GM21515 (cell line): Measurements from ENCODE around the gene ACBD4.
A peak's percentile ranks its signal among the peaks of the same experiment; 100 is the strongest.

Source experiments
- ATAC-seq: cut with Tn5 transposase; IDR thresholded peaks from one replicate; pipeline ENCODE4 v1.9.1; 2021; ENCODE audit not compliant: unreplicated experiment

ACBD4 gene

DNA sequence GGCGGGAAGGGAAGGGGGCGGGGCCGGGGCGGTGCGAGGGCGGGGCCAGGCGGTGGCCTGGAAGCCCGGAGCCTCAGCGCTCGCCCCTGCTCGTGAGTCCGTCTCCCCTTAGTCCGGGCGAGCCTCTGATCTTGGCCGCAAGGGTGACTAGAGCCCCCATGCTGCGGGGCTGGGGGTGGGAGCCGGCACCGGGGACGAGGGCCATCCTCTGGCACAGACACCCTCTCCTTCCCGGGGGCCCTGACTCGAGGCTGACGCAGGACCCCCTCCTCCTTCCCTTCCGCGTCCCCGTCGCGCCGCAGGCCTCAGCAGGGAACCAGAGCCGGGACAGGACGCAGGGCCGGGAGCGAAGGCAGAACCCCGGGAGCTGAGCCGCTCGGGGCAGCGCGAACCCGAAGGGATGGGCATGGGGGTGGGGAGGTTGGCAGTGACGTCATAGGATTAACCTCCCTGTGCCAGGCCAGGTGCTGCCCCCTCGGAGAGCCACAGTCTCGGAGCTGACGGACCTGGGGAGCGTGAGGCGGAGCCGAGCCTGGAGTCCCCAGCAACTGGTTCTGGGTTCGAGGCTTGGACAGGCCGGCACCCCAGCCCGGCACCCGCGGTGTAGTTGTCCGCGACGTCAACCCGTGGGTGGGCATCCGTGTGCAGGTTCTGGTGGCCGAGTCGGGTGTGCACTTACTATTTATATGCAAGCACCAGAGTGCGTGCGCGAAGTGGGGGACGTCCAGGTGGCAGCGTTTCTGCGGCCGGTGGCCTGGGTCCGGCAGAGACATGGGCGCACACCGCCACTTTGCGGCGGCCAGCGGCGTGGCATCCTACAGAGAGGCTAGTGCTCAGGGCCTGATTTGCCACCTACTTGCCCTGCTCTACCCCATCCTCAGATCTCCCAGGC is 2.7 kb upstream of the ACBD4 start:
- no peak for ATAC-seq

DNA sequence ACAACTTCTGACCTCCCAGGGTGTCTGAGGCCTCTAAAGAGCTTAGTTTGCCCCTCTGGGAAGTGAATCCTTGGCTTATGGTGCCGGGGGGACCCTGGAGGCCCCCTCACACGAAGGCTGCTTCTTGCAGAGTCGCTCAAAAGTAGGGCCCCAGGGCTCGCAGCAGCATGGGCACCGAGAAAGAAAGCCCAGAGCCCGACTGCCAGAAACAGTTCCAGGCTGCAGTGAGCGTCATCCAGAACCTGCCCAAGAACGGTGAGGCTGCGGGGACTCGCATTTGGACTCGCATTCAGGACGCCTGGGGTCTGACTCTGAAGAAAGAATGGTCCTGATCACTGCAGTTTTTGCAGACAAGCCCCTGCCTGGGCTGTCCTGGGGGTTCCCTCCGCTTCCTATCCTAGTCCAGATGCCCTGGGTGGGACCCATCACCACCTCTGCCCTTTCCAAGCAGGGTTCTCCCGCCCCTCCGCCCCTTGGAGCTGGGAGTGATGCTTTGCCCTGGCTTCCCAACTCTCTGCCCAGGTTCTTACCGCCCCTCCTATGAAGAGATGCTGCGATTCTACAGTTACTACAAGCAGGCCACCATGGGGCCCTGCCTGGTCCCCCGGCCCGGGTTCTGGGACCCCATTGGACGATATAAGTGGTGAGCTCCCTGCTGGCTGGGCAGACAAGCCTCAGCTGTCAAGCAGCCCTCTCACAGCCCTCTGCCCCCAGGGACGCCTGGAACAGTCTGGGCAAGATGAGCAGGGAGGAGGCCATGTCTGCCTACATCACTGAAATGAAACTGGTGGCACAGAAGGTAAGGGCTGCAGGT is 698 bp downstream of the ACBD4 start:
- no peak for ATAC-seq

DNA sequence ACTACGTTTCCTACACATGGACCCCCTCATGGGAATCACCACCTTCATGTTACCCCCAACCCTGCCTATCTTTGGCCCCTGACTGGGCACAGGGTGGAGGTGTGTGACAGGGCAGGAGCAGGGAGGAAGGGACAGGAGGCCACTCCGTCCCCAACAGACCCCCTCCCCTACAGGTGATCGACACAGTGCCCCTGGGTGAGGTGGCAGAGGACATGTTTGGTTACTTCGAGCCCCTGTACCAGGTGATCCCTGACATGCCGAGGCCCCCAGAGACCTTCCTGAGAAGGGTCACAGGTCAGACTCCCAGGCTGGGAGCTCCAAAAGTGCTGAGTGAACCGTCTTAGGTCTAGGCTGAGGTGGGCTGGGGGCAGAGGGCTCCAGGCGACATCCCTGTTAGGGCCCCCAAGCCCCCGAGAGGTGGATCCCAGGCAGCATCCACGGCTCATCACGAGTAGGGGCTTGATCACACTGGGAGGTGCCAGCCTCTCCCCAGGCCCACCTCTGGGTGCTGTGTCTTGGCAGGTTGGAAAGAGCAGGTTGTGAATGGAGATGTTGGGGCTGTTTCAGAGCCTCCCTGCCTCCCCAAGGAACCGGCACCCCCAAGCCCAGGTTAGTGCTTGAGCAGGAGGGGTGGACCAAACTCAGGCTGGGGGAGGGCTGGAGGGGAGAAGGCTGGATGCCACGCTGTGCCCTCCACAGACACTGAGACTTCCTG is 1.5 kb downstream of the ACBD4 start:
- ATAC-seq = no peak

DNA sequence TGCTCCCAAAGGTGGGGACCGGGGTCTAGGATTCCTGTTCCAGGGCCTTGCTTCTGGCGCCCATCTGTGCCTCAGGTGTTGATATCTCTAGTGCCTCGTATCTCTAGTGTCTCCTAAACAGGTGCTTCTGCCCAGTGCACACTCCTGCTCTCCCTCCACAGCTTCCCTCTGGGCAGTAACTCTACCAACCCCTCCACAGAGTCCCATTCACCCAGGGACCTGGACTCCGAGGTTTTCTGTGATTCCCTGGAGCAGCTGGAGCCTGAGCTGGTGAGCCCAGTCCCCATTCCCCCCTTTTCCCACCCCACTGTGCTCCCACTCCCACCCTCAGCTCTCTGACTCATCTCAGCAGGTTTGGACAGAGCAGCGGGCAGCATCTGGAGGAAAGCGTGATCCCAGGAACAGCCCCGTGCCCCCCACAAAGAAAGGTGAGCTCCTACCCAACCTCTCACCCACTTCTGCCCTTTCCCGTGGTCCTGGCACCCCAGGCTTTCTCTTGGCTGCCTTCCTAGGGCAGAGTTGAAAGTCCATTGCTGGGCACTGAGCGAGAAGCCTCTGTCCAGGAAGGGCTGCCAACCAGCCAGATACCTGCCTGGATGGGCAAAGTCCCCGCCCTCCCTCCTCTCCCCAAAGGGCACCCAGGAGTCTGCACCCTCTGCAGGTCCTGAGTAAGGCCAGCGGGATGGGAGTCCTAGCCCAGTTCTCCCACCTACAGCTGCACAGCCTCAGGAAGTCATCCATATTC is 2.2 kb downstream of the ACBD4 start:
- no peak for ATAC-seq

DNA sequence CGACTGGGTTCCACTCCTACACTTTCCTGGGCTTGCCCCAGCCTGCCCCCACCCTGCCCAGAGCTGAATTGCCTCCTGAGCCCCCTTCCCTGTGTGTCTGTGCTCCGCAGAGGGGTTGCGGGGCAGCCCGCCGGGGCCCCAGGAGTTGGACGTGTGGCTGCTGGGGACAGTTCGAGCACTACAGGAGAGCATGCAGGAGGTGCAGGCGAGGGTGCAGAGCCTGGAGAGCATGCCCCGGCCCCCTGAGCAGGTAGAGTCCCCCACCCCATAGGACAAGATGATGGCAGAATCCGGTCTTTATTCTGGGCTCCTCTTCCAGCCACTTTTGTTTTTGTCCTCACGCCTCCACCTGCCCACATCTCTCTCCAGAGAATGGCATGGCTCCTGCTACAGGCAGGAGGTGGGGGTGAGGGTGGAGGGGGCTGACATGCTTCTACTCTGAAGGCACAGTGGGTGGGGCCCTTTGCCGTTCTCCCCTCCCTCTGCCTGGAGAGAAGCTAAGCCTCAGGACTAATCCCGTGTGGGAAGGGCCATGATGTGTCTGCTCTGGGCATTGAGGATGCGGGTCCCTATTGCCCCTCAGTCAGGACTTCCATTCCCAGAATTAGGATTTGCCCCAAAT is 3.5 kb downstream of the ACBD4 start:
- no peak for ATAC-seq

DNA sequence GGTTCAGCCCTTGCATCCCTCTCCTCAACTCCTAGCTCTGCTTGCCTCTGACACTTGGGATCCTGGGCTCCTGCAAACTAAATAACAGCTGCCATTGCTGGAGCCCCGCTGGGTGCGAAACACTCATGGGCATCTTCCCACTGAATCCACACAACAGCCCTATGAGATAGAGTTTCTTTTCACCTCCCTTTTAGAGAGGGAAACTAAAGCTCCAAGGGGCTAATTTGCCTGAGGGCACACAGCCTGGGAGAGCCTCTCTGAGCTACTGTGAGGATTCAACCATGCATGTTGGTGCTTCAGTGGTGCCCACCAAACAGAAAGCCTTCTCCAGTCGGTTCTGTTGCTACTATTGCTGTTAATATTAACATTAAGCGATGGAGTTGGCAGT is 4.0 kb downstream of the ACBD4 start:
- no peak for ATAC-seq

DNA sequence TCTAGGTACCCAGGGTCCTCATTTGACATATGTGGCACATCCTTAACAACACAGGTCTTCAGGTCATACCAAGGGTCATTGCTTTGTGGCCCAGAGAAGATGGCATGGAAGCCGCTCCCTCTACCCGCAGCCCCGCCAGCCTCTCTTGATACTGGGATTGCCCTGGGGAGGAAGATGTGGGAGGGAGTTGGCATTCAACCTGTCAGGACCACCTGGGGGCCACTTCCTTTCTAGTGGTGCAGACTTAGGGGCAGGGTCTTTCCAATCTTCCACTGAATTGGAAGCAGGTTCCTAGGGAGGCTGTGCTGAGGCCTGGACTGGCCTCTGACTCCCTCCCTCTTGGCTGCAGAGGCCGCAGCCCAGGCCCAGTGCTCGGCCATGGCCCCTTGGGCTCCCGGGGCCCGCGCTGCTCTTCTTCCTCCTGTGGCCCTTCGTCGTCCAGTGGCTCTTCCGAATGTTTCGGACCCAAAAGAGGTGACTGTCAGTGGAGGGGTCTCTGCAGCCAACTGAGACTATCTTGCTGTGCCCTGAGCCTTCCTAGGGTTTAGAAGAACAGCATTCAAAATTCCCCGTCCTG is 7.7 kb downstream of the ACBD4 start:
- no peak for ATAC-seq

DNA sequence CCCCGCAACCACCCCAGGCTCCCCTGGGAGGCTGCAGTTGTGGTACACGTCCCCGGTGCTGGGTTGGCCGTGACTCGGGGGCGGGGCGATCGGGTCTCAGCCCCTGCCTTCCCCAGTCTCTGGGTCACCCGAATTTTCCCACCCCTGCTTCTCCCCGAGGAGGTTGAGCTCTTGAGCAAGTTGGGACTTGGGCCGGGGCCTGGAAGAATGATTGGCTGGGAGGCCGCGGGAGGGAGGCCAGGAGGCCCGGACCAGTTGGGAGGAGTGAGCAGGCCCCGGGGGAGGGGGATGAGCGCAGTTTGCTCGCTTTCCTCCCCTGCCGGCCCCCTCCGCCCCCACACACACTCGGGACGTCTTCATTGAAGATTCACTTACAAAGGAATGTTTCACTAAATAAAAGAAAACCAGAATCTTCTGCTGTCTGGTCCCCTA is 8.3 kb downstream of the ACBD4 start:
- no peak for ATAC-seq

DNA sequence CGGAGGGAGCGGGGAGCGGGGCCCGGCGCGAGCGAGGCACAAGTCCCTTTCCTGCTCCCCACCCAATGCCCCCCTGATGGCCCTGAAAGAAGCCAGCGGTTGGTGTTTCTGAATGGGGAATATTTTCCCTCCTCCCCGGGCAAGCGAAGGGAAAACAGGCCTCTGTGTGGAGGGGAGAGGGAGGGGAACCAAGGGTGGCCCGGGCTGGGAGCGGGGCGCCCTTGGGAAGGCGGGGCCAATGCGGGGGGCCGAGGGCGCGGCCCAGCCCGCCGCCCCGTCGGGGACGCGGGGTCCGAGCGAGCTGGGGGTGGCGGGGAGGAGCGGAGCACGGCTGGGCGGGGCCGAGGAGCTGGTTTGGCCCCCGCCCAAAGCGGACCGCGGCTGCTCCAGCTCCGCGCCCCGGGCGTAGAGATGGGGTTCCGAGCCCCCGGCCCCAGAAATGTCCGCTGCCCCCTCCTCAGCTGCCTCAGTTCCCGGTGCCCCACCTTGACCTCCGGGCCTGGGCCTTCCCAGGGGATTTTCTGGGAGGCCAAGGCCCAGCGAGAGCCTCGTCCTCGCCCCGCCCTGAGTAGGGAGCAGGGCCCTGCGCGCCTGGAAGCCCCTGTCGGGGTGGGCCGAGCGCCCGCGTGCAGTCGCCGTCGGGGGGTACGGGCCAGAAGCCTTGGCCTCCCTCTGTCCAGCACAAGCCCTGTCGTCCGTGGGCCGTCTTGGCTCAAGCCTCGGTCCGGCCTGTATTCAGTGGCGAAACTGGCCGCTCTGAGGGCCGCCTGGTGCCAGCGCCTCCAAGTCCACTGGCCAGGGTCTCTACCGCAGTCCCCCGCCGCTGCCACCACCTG is 8.9 kb downstream of the ACBD4 start:
- ATAC-seq = no peak

DNA sequence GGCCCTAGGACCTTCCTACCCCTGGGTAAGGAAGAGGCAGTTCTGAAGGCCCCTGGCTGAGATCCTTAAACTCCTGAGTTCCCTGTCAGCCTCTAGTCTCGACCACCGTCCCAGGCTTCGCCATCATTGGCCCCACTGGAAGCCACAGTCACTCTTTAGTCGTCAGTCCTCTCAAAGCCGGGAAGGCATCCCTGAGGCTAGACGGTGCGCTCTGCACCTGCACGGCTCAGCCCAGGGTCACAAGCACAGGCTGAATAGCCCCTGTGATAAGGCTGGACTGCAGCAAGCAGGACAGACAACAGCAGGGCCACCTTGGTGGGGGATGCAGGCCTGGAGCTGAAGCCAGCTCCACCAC is 9.5 kb downstream of the ACBD4 start:
- no peak for ATAC-seq

DNA sequence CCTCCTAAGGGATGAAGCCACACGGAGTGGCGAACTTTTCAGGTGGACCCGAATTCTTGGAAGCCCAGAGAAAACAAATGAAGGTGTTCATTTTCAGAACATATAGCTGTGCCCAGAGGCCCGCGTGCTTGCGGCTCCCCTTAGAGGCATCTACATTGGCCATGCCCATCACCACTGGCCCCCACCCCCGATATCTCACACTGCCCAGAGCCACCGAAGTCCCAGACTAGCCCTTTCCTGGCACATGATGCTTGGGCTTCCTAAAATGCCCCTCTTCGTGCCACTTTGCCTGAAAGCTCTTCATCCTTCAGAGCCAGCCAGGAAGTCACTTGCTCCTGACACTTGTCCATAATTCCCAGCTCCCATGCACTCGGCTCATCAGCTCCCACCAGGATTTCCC is 10.7 kb downstream of the ACBD4 start:
- no peak for ATAC-seq

DNA sequence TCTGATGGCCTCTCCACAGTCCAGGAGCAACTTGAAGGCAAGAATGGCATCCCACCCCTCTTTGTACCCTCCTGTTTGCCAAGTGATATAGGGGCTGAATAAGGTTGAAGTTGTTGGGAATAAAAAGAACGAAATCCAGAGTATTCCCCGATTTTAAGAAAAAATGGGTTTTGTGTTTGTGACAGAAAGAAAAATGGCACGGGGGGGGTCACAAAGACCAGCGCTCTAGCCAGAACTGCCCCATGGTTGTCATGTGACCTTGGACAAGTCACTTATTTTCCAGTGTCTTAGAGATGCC is 11.1 kb downstream of the ACBD4 start:
- ATAC-seq = no peak

DNA sequence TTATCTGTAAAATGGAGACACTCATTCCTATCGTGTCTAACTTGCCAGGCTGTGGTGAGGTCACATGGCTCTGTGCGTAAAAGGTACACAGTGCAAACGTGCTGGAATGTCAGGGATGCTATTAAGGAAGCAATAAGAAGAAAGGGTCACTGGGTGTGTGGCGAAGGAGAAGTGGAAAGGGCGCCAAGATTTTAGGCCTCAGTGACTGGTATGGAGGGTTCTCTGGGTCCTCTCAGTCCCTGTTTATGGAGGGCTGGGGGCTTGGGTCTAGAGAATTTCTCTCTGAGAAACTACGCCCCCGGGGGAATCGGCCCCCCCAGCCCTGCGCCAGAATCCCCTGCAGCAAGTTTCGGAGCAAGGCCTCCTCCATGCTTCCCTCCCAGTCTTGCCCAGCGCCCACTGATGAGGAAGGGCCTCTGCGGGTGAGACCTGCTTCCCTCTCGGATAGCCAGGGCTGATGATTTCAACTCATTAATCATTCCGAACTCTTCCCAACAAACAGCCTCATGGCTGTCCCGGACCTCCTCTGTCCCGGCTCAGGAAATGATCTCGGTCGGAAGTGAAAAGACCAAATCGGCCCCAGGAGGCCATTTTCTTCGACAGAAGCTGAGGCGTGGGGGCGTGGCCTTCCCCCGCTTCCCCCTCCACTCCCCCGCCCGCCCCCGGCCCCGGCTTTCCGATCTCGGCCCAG is 11.5 kb downstream of the ACBD4 start:
- no peak for ATAC-seq

DNA sequence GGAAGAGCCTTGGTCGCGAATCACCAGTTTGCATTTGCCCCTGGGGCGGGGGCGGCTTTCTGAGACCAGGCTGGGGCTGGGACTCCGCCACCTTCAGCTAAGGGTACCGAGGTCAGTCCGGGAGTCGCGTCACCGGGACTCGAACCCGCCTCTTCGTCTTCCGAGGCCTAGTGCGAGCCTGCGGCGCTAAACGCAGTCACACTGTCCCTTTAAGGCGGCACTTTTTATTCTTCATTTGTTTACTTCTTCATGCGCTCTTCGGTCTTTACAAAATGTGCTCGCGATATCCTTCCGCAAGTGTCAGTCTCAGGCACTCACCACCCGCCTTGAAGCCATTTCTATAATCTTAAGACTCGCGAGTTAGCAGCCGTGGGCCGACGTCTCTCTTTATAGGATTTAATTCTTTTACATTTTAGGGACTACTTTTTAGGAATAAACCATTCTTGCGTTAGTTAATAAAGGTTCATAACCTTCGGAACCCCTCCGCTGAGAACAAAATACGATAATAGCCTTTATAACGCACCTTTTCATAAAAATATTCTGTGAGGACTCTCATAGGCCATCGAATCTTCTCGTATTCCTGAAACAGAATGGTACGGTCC is 12.2 kb downstream of the ACBD4 start:
- ATAC-seq = no peak

DNA sequence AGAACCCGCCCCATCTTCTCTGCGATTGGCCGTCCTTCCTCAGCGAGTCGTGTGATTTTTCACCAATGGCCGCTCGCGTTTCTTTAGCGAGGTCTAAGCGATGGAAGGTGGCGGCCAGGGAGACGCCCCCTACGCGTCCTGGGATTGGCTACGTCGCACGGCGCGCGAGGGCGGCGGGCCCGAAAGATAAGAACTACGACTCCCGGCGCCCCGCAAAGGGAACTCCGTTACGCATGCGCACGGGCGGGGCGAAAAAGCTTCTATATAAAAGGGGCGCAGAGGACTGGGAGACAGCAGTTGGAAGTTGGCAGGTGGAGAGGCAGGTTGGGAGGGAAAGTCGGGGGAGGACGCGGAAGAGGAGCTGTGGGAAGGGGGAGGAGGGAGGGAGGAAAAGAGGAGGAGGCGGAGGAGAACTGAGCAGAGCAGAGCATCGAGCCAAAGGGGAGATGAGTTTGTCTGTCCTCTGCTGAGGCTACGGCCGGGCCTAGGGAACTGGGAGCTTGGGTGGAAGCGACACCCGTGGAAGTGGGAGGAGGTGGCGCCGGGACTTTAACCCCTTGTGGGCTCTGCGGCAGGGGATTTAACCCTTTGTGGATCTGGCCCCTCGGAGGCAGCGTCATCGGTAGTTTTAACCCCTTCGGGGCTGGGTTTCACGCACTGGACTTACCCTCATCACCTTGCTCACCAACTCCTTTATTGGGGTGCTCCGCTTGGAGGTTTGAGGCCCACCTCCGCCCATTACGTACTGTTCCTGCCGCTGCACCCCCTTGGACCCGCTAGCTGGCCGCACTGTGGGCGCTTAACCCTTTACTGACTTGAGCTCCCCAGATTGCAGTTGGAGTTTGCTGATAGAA is 12.9 kb downstream of the ACBD4 start, which contains the start of gene HEXIM1:
Gene HEXIM1 (plus strand): TSS at position 293 of the 854 bp plus-strand sequence. CDS start 716 bp downstream, outside the sequence.
- ATAC-seq = peak; percentile 66

DNA sequence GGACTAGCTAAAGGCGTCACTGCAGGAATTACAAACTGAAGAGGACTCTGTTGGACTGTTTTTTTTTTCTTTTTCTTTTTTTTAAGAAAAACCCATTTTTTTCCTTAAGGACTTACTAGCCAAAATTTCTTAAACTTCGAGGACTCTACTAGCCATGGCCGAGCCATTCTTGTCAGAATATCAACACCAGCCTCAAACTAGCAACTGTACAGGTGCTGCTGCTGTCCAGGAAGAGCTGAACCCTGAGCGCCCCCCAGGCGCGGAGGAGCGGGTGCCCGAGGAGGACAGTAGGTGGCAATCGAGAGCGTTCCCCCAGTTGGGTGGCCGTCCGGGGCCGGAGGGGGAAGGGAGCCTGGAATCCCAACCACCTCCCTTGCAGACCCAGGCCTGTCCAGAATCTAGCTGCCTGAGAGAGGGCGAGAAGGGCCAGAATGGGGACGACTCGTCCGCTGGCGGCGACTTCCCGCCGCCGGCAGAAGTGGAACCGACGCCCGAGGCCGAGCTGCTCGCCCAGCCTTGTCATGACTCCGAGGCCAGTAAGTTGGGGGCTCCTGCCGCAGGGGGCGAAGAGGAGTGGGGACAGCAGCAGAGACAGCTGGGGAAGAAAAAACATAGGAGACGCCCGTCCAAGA is 13.7 kb downstream of the ACBD4 start:
- ATAC-seq = no peak
